HG03354 (cell line): Measurements from ENCODE around the gene STARD5.
"Not testable (repeated sequence)": the region's sequence is repeated elsewhere in the genome, so short reads cannot be mapped to it uniquely, and the experiment has no call there.

ENCODE experiments used
- ATAC-seq: cut with Tn5 transposase; IDR thresholded peaks from one replicate; pipeline ENCODE4 v1.9.1; 2021; ENCODE audit warnings: mild to moderate bottlenecking; ENCODE audit not compliant: unreplicated experiment, poor library complexity, severe bottlenecking

STARD5 gene

DNA sequence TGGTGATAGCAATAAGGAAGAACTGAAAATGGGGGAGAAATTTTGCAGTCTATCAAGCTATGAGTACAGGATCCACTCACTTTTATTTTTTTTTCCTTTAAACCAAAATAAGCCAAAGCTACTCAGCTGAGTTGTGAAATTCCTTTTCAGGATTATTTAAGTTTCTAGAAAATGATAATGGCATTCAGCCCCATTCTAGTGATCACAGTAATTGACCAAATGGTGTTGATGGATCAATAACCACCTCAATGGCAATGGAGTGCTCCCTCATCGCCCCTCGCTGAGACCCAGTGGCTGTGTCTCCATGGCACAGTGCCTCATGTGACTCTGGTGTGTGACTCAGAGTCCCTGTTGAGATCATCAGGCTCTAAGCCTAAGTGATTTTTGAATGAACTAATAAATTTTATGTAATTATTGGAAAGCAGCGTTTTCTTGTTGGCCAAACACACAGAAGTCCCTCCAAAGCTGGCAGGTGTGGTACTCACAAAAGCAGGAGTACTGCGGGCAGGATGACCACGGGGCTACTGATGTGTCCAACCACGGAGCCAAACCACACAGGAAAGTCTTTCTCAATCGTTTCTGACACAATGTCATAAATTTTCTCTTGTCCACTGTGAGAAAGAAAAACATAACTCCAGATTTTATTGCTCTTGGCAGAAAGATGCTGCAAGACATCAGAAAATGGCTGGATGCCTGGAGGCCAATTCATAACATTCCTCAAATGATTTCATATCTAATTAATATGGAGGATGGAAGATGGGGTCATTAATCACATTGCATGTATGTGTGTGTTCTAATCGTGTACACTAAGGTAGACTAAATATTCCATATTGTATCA, 14.4 kb upstream of the STARD5 start:
- ATAC-seq, result no peak

DNA sequence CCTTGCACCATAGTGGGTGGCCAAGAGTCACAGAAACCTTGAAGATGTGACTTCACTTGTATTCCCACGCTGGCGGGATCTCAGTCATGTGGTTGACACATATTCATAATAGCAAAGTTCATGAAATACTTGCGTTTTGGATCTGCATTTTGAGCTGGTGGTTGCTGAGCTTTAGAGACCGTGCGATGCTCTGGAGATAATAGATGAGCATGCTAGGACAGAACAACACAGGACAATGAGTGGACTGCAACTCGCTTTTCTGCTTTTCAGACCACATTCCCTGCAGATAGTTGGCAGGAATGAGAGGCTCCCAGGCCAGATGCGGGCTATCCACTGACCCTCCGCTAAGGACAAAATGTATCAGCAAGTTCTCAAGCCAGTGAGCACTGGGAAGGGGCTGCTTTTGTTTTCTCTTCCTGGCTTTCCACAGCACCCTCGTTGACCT, 13.8 kb upstream of the STARD5 start:
- no peak for ATAC-seq

DNA sequence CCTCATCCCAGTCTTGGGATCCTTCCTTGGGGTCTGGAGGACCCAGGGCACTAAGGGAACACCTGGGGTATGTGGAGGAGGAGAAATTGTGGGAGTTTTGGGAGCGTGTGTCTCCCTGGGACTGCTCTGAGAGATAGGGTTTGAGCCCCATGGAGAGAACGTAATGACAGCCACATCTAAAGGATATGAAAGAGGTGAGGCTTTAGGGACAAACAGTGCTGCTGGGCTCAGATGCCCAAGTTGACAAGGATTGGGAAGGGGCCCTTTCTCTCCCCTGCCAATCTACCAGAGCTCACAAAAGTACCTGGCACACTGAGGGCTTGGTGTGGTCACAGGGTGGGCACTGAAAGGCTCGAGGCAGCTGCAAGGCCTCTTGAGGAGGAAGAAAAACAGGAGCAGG, 13.3 kb upstream of the STARD5 start:
- ATAC-seq, result no peak

DNA sequence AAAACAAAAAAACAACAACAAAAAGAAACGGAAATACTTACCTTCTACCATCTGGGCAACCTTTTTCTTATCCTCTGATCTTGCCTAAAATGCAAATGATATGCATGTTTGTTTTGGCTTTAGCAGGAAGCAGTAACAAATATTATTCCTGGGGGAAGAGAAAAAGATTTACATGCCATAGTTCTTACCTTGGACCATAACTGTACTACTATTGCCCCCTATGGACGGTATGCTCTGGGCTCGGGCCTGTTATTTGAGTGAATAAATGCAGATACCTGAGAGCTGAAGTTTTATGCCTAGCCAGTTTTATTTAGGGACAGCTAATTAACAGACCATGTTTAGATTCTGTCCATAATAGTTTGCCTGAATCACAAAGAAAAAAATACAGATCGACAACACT, 12.6 kb upstream of the STARD5 start:
- ATAC-seq, result no peak

DNA sequence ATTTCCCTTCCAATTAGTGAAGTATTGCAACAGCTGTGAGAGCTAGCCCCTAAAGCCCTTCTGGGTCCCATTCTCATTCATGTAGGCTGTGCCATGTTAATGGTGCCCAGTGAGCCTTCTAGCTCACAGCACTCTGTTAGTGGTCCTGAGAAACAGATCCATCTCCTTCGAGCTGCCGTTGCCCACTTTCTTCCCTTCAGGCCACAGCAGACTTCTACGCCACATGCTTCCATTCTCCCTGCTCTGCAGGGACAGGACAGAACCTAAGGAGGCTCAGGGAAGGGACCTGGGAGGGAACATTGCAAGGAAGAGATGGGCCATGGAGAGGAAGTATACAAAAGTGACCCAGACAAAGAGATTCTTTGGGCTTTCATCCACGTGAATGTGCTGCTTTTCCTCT, 11.7 kb upstream of the STARD5 start:
- no peak for ATAC-seq

DNA sequence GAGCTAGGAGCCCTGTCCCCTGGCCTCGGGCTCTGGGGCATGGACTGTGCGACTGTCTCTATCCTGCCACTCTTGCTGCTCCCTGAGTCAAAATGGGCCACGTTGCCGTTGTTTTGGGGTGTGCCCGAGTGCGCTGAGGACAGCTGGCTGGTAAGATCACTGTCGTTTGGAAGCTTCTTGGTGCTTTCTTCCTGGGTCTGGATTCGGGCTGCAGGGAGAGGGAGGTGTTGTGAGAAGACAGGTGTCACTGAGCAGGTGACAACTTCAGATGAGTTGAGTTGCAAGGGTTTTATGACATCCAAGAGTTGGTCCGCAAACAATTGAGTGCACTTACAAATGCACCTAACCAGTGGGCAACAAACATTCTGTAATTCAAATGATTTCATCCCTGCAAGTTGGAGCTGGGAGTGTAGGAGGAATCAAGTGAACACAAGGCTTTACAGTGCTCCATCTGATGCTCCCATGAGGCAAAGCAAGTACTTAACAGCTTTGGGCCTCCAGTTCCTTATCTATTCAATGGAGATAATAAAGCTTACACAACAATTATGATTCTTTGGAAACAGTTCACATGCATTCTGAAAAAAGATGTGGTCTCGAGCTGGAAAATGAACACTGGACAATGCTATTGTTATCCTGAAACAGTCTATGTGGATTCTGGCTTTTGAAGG, 11.0 kb upstream of the STARD5 start:
- no peak for ATAC-seq

DNA sequence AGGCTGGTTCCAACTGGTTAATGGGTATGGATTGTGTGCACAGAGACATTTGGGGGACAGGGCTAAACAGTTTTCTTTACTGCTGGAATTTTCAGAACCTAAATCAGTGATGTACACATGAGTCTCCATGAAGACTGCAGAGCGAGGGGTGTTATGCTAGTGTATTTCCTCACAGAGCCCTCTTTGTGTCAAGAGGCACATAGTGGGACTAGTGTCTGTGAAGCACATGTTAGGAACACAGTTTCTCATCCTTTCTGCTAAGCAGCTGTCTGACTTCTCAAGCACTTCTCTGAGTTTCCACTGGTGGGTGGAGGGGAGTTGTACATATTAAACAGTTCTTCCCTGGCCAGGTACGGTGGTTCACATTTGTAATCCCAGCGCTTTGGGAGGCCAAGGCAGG, 9.4 kb upstream of the STARD5 start:
- no peak for ATAC-seq

DNA sequence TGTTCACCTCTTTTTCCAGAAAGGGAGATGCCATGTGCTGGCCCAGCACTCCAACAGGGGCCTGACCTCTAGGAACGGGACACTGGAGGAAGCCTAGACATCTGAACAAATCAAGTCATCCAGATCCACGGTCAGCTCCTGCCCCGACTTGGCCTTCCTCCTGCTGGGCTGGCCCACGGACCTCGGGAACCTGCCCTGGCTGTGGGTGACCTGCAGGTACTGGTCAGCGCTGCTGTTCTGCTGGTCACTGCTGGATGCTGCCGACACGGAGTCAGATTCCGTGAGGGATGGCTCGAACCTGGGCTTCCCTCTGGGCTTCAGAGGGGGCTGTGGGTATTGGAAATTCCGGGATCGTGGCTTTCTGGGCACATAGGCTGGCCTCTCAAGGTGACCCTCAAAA, 8.4 kb upstream of the STARD5 start:
- no peak for ATAC-seq

DNA sequence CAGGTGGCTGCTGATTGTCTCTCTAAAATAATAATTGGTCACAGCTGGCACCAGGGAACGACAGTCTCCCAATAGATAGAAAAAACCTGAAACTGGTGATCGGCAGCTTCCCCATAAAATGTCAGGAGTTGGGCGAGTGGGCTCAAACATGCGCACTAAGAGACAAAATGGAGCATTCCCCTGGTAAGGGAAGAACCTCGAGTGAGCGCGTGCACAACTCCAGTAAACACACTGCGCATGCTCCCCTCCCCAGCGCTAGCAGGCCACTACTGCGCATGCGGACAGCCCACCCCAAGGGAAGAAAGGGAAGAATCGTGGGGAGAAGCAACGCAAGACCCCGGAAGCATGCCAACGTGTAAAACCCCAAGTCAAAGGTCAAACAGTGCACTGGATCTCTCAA, 7.7 kb upstream of the STARD5 start:
- no peak for ATAC-seq

DNA sequence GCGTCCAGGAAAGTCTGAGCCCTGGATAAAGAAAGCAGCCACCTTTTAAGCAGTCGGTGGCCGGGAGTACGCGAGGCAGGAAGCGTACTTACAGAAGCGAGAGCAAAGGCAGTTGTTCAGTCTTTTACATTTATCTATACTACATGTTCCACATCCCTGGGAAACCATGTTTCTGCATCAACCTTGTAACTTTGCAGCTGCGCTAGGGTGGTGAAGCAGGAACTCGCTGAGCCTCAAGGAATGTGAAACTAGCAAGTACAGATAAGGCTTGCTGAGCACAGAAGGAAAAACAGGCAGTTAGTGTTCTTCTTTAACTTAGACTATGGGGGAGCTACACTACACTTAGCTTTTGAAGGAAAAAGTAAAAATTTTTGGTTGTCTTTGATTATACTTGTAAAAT, 7.2 kb upstream of the STARD5 start:
- ATAC-seq, result not testable (repeated sequence)

DNA sequence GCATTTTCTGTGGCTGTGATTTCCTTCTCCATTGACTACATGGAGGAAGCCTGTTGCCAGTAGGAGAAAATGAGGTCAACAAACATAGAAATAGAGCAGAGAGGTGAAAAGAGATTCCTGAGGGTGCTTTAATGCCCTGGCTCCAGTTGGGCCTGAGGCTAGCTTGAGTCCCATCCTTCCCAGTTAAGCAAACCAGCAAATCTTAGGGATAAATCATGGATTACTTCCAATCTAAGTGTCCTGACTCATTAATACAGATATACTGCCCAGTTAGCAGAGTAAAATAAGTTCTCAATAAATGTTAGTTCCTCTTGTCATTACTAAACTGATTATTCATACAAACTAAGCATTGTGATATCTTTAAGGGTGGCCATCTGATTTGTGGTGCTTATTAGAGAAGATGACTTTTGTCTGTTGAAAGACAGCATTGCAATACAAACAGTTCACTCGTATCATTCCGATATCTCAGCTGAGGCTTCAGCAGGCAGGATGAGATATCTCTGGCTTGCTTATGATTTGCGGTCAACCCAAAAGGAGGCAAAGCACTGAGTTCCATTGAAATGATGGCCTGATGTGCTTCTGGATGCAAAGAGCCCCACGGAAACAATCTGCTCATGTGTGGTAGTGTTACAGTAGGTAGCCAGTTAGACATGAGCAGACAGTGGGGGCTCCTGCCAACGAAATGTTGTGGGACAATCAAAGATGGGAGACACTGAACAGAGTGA, 6.6 kb upstream of the STARD5 start:
- ATAC-seq, result no peak

DNA sequence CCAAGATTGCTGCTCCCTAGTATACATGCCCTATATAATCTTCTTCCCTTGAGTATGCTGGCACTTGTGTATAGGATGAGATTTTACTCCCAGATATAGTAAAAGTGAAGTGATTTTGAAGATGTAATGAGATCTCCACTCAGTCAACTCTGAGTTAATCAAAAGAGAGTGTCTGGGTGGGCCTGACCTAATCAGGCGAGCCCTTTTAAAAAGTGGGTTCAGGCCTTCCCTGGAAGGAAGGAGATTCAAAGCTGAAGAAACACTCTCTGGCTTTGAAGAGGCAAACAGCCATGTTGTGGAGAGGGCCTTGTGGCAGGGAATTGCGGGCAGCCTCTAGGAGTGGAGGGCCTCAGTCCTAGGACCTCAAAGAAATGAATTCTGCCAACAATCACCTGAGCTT, 5.5 kb upstream of the STARD5 start:
- no peak for ATAC-seq

DNA sequence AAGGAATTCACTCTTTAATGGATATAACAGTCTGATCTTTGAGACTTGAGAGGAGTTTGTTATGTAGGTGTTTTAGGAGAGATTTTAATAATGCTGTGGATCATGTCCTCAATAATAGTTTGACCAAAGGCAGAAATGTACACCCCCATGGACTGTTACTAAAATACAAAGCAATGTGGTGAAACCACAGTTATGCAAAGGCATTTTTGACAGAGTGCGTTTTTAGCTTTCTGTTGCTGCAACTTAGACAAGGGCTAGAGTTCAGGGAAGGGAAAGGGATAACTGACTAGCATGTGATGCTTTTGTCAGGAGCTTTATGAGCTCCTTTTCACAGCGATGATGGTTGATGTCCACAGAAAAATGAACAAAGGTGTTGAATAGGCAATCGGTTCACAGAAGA, 3.6 kb upstream of the STARD5 start:
- no peak for ATAC-seq

DNA sequence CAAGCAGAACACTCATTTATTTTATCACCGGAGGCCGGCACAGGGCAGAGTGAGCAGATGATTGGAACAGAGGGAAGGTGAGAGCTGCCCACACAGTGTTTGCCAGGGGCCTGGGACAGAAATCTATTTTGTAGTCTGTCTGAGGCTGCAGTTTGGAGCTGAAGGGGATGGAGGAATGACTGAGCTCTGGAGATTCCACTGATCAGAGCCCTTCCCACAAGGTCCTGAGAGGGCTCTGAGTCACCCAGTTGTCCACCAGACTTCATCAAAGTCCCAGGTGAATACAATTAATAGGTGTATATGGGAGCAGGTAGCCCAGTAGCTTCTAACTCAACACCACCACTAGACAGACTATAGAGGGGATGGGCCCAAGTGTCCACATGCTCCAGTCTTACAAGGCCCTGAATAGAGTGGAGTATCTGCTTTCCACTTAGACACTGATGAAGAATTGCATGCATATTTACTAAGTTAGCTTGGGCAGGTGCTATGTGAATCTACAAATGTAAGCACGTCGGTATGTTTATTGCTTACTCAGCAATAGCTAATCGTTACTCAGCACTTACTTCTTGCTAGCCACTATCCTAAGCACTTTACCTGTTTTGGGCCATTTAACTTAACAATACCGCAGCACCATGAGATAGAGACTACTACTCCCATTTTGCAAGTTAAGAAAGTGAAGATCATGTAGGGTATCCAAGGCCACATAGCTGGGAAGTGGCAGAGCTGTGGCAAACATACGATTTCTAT, 2.7 kb upstream of the STARD5 start:
- no peak for ATAC-seq

DNA sequence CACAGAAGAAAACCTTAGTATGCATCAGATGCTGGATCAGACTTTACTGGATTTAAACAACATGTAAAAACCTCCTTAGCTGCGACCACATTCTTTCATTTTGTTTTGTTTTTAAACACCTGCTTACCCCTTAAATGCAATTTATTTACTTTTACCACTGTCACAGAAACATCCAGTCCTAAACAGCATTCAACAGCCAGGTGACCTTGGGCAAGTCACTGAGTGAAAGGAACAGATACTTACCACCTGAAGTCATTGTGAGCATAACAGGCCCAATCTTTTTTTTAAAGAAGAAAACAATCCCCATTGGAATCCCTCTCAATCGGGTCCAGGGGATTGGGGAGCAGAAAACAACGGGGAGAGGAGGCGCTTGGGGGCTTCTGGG, 390 bp downstream of the STARD5 start:
- peak; percentile 31 for ATAC-seq

DNA sequence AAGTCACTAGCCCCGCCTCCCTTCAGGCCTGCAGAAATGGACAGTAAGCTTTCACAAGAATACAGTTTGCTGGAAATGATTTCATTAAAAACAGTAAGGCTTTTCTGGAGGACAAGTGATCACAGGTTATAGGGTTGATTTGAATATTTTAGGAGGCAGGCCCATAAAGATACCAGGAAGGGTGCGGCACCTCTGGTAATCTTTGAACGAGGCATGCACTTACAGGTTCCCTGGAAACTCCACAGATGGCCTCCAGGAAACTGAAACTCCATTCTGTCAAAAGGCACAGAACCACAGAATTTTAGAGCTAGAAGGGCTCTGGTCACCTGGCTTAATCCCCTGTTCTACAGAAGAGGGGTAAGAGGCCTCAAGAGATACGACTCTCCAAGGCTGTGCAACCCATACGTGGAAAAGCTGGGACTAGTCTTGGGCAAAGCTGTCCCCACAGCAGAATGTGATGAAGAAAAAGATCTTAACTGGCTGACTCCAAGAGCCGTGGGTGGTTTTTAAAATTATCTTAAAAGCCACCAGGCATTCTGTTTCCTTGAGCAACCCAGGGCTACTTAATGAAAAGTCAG, 1.2 kb downstream of the STARD5 start:
- ATAC-seq, result no peak

DNA sequence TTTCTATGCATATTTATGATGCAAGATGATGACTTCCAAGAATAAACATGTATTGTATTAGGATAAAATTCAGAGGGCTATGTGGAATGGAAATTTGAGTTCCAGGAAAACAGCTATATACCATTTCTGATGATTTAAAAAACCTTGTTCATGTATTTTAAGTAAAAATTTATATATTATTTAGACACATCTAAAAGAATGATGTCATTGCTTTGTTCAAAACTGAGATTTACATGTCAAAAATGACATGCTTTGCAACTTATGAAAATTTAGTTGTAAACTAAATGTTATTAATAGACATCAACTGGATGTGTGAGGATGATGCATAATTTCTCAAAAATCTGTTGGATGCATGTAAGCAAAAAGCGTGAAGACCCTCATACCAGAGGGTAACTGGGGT, 2.3 kb downstream of the STARD5 start:
- ATAC-seq, result no peak

DNA sequence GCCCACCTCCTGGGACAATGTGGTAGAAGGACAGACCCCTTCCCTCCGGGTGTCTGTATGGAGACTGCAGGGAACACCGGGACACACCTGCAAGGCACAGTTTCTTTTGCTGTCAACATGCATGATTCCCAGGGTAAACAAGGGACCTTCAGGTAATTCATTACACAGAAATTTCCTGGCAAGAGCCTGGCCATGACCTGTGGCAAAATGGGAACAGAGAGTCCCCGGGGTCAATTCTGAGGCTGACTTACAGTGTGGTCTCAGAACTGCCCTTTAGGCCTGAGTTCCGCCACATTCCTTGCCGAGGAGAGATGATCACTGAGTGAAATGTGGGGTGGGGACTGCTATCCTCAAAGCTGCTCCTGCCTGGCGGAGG, 6.3 kb downstream of the STARD5 start:
- no peak for ATAC-seq

DNA sequence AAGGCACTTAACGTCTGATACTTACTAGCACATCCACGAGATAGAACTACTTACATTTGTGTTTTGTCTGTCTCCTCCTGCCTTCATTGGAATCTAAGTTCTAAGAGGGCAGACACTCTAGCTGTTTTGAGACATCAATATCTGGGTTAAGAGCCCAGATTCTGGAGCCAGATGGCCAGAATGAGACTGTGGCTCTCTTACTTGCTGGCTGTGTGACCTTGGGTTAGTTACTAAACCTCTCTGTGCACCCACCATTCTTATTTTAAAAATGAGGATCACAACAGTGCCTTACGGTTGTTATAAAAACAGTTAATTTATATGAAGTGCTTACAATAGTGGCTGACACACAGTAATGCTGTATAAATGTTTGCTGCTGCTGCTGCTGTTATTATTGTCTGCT, 7.7 kb downstream of the STARD5 start:
- ATAC-seq, result no peak
